ENCODE data around the gene VPS13A.
"Not testable (repeated sequence)": the region's sequence is repeated elsewhere in the genome, so short reads cannot be mapped to it uniquely, and the experiment has no call there.

VPS13A gene

GRCh38 chr9:77180056-77180455, 2.7 kb downstream of the VPS13A start:
- in situ Hi-C loops (cut with MboI; ENCODE audit: low sequenced_read_pairs): no loop called here

DNA sequence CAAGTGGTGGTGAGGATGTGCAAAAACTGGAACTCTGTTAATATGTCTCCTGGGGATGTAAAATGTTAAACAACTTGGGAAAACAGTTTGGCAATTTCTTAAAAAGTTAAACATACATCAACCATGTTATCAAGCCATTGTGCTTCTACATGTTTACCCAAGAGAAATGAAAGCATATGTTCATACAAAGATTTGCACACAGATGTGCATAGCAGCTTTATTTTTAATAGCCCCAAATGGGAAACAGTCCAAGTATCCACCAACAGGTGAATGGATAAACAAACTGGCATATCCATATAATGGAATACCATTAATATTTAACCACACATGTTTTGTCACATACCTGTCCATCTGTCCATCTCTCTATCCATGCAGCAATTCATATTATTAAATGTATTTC, 6.2 kb downstream of the VPS13A start:
- in situ Hi-C loops (cut with MboI; ENCODE audit: low sequenced_read_pairs): no loop called here

DNA sequence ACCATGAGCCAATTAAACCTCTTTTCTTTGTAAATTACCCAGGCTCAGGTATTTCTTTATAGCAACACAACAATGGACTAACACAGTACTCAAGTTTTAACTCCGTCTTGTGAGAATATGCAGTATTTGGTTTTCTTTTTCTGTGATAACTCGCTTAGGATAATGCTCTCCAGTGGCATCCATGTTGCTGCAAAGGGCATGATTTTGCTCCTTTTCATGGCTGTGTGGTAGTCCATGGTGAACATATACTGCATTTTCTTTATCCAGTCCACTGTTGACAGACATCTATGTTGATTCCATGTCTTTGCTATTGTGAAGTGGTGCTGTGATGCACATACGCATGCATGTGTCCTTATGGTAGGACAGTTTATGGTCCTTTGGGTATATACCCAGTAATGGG, 10.9 kb downstream of the VPS13A start:
- in situ Hi-C loops (cut with MboI; ENCODE audit: low sequenced_read_pairs): no loop called here

GRCh38 chr9:77194423-77194822, 17.1 kb downstream of the VPS13A start:
- in situ Hi-C loops (cut with MboI; ENCODE audit: low sequenced_read_pairs): no loop called here

GRCh38 chr9:77210116-77210515, 32.8 kb downstream of the VPS13A start:
- in situ Hi-C loops (cut with MboI; ENCODE audit: low sequenced_read_pairs): loop anchor here (25.0 kb wide), 1 partner anchor 98 kb away; no protein-coding TSS in a partner anchor

- in situ Hi-C loops (cut with MboI; ENCODE audit: low sequenced_read_pairs): loop anchor here (25.0 kb wide), 1 partner anchor 99 kb away; no protein-coding TSS in a partner anchor
Observed at GRCh38 chr9:77211561-77211960, 34.2 kb downstream of the VPS13A start.

DNA sequence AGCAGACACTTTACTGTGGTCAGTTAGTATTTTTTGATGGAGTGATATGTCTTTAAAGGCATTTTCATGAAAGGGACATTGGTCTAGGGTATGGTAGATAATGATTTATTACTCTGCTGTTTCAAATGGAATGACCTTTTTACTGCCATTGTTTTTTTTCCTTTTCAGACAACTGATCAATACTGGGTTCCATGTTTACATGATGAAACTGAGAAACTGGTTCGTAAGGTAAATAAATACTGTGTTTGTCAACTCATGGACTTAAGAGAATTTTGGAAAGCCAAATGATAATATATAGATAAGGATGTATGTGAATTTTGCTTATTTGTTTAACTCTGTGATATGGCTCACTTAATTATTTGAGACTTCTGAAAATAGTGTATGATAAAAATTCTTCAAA, 35.5 kb downstream of the VPS13A start:
- in situ Hi-C loops (cut with MboI; ENCODE audit: low sequenced_read_pairs): loop anchor here (25.0 kb wide), 1 partner anchor 100 kb away; no protein-coding TSS in a partner anchor

DNA sequence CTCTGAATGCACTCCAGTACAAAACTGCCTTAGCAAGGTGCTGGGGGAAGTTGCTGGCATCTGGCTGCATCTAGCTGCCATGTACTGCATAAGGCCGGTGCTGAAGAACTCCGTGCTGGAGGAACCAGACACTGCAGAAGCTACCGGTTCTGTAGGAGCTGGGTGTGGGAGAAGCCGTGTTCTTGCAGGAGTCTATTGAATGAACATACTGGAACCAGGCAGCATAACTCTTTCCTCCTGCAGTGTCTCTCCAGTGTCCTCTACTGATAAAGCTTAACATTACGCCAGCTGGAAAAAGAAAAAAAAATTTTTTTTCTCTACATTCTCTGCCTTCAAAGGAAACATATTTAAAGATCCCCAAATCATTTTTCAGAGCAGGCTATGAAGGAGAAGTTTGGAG, 38.5 kb downstream of the VPS13A start:
- in situ Hi-C loops (cut with MboI; ENCODE audit: low sequenced_read_pairs): loop anchor here (25.0 kb wide), 1 partner anchor 104 kb away; no protein-coding TSS in a partner anchor

- in situ Hi-C loops (cut with MboI; ENCODE audit: low sequenced_read_pairs): loop anchor here (25.0 kb wide), 1 partner anchor 106 kb away; no protein-coding TSS in a partner anchor
Observed at GRCh38 chr9:77218612-77219011, 41.3 kb downstream of the VPS13A start.

DNA sequence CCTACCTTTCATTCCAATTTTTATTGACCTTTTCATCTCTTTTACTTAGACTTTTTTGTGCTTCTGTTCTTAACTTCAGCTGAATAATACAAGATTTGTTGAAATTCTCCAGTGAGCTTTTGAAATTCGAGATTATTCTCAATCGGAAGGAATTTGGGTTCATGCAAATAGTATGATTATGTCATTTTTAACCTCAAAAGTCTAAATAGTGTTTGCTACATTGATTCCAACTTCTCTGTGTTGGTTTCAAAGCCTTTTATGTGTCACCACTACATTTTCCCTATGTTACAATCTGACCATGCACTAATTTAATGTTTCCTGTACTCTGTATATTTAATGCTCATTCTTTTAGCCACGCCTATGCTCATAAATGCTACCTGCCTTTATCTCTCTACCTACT, 44.1 kb downstream of the VPS13A start:
- in situ Hi-C loops (cut with MboI; ENCODE audit: low sequenced_read_pairs): loop anchor here (25.0 kb wide), 1 partner anchor 109 kb away; no protein-coding TSS in a partner anchor

DNA sequence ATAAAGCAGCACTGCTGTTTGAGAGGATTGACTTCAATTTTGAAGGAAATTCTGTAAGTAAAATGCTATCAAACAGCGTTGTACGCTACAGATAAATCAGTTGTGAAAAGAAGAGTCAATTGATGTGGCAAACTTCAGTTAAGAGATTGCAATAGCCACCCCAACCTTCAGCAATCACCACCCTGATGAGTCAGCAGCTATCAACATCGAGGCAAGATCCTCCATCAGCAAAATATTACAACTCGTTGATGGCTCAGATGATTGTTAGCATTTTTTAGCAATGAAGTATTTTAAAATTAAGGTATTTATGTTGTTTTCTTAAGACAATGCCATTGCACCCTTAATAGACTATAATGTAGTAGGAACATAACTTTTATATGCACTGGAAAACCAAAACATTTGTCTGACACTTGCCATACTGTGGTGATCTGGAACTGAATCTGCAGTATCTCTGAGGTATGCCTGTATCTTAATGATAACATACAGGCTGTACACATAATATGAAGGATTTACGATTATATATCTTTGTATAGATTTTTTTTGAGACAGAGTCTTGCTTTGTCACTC, 47.5 kb downstream of the VPS13A start:
- in situ Hi-C loops (cut with MboI; ENCODE audit: low sequenced_read_pairs): loop anchor here (25.0 kb wide), 1 partner anchor 113 kb away; no protein-coding TSS in a partner anchor

DNA sequence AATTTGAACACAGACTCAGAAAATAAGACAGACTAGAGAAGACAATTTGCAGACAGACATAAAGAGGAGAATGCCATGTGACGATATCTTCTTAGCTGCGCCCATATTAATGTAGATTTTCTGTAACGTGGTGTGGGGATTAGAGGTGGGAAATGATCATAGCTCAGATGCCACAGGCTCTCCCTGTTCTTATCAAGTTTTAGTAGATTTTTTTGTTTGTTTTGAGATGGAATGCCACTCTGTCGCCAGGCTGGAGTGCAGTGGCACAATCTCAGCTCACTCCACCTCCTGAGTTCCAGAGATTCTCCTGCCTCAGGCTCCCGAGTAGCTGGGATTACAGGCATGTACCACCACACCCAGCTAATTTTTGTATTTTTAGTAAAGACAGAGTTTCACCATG, 59.4 kb downstream of the VPS13A start:
- in situ Hi-C loops (cut with MboI; ENCODE audit: low sequenced_read_pairs): no loop called here

DNA sequence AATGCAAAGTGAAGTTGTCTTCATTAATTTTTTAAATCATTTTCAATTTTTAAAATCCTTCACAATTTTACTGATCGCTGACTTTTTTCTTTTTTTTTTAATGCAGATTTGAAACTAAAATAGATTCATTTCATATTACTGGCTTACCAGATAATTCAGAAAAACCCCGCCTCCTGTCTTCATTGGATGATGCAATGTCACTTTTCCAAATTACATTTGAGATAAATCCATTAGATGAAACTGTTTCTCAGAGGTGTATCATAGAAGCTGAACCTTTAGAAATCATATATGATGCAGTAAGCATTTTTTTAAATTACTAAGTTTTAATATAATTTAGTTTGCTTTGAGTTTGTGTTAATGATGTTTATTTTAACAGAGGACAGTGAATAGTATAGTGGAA, 60.6 kb downstream of the VPS13A start:
- in situ Hi-C loops (cut with MboI; ENCODE audit: low sequenced_read_pairs): no loop called here

DNA sequence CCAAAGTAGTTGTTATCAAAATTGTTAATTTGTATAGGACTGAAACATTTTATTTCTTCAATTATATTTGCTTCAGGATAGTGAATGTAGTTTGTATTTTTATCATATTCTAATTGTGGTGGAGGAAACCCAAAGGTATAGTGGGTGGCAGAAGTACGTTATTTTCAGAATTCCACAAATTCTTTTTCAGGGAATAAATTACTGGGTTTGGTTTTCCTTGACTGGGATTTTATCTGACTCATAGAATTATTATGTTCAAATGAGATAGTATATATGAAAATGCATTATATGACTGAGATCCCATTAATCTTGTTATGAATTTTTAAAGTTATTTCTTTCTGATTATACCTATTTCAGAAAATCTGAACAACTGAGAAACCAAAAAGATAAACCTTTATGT, 73.7 kb downstream of the VPS13A start:
- in situ Hi-C loops (cut with MboI; ENCODE audit: low sequenced_read_pairs): no loop called here

GRCh38 chr9:77257275-77257674, 79.9 kb downstream of the VPS13A start:
- in situ Hi-C loops (cut with MboI; ENCODE audit: low sequenced_read_pairs): no loop called here

DNA sequence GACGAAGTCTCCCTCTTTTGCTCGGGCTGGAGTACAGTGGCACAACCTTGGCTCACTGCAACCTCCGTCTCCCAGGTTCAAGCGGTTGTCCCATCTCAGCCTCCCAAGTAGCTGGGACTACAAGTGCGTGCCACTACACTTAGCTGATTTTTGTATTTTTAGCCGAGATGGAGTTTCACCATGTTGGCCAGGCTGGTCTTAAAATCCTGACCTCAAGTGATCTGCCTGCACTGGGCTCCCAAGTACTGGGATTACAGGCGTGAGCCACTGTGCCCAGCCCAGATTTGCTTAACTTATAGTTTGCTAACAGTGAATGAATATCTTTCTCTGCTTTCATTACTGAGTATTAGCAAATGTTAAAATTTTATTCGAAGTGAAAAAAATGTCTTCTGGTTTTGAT, 84.3 kb downstream of the VPS13A start:
- in situ Hi-C loops (cut with MboI; ENCODE audit: low sequenced_read_pairs): no loop called here

GRCh38 chr9:77267762-77268161, 90.4 kb downstream of the VPS13A start:
- in situ Hi-C loops (cut with MboI; ENCODE audit: low sequenced_read_pairs): not testable (repeated sequence)

DNA sequence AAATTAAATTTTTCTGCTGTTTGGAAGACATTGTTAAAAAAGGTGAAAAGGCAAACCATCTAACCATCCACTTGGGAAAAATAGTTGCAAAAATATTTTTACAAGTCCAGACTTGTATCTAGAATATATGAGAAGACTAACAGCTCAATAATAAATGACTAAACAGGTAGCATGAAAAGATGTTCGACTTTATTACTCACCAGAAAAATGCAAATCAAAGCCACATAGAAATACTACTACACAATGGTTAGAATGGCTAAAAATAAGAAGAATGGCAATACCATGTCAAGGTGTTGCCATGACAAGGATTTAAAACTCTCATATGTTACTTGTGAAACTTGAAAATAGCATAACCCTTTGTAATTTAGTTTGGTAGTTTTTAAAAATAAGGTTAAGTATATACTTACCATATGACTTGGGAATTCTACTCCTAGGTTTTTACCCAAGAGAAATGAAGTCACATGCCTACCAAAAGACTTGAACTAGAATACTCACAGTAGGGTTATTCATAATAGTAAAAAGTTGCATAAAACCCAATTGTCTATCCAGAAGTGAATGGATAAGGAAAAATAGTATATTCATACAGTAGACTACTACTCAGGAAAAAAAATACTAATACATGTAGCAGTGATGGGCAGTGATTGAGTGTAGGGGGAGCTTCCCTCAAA, 93.8 kb downstream of the VPS13A start:
- in situ Hi-C loops (cut with MboI; ENCODE audit: low sequenced_read_pairs): no loop called here

DNA sequence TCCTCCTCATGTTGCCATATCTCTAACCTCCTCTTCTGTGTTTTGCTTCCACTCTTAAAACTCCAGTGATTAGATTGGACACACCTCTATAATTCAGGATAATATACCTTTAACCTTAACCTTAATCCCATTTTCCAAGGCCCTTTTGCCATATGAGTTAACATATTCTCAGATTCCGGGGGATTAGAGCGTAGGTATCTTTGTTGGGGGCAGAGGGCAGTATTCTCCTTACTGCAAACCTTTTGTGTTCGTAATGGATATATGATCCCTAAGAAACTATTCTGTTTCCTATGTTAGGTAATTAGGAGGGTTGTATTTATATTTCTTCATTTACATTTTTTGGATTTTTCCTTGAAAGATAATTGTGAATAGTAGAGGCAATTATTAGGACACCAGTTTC, 99.5 kb downstream of the VPS13A start:
- in situ Hi-C loops (cut with MboI; ENCODE audit: low sequenced_read_pairs): no loop called here

- in situ Hi-C loops (cut with MboI; ENCODE audit: low sequenced_read_pairs): no loop called here
Observed at GRCh38 chr9:77277719-77278118, 100.4 kb downstream of the VPS13A start.

GRCh38 chr9:77283991-77284390, 106.7 kb downstream of the VPS13A start:
- in situ Hi-C loops (cut with MboI; ENCODE audit: low sequenced_read_pairs): no loop called here

GRCh38 chr9:77284616-77285015, 107.3 kb downstream of the VPS13A start:
- in situ Hi-C loops (cut with MboI; ENCODE audit: low sequenced_read_pairs): no loop called here
